ENCODE results near the gene ST6GALNAC3.

Gene ST6GALNAC3

GRCh38 chr1:76470166-76470565 lies 395.6 kb downstream of the ST6GALNAC3 start (continued):
- TF ChIP-seq ZNF26 (tag by site-specific recombination; IDR thresholded peaks at IDR 0.05) (no peak), ZNF394 (tag by site-specific recombination; IDR thresholded peaks at IDR 0.05; ENCODE audit: borderline replicate concordance) (no peak), ZNF18 (tag by site-specific recombination; IDR thresholded peaks at IDR 0.05) (no peak), ZNF48 (tag by site-specific recombination; IDR thresholded peaks at IDR 0.05) (no peak)

- H3K27ac ChIP-seq (ENCODE audit: extremely low read depth, low read depth, low read length): no peak overlapping the region
- no peaks in the 10 kb centered on the region for H3K36me3 ChIP-seq (ENCODE audit: control insufficient read depth in 2 of 2, insufficient read depth in 1 of 2, low read length in 2 of 2)
- CTCF ChIA-PET: interaction anchor here (0.6 to 0.7 kb wide), 2 partner anchors 46 to 840 kb away, joined by 3 to 4 read pairs; no protein-coding TSS in a partner anchor
- no peaks in the 10 kb centered on the region for H3K9me3 ChIP-seq (ENCODE audit: control insufficient read depth, insufficient read depth, low read depth, low read length)
- no peak overlapping the region for H3K4me3 ChIP-seq (ENCODE audit: low read depth, low read length)
- POLR2A ChIA-PET: no interaction called here
- TF ChIP-seq ZNF580 (tag by site-specific recombination; IDR thresholded peaks at IDR 0.05) (no peak), ZNF785 (tag by site-specific recombination; IDR thresholded peaks at IDR 0.05) (no peak), ZNF112 (tag by site-specific recombination; IDR thresholded peaks at IDR 0.05) (no peak), ZNF488 (tag by site-specific recombination; IDR thresholded peaks at IDR 0.05) (no peak), AEBP2 (tag by site-specific recombination; IDR thresholded peaks at IDR 0.05; ENCODE audit: borderline replicate concordance) (no peak), PRDM4 (tag by site-specific recombination; IDR thresholded peaks at IDR 0.05) (no peak), ZBTB1 (tag by site-specific recombination; IDR thresholded peaks at IDR 0.05) (no peak), ZNF426 (tag by site-specific recombination; IDR thresholded peaks at IDR 0.05) (no peak), ZNF202 (tag by site-specific recombination; IDR thresholded peaks at IDR 0.05; ENCODE audit: borderline replicate concordance) (no peak), ZNF292 (tag by site-specific recombination; IDR thresholded peaks at IDR 0.05; ENCODE audit: borderline replicate concordance, low read depth) (no peak), ZBTB8A (tag by site-specific recombination; IDR thresholded peaks at IDR 0.05) (no peak), ZNF423 (tag by site-specific recombination; IDR thresholded peaks at IDR 0.05) (no peak), ZNF26 (tag by site-specific recombination; IDR thresholded peaks at IDR 0.05) (no peak), ZNF660 (tag by site-specific recombination; IDR thresholded peaks at IDR 0.05) (no peak), HOXC10 (CRISPR knock-in tag; IDR thresholded peaks at IDR 0.05) (no peak)
- H3K4me1 ChIP-seq (ENCODE audit: control insufficient read depth, insufficient read depth, low read length): no peaks in the 10 kb centered on the region
These were observed 397.0 kb downstream of the ST6GALNAC3 start for GRCh38 chr1:76471536-76471935.

All from HEK293 (cell line).